Endothelial cell (in vitro differentiated cells): ENCODE results near the gene MRPS25. TPM values are rescaled to one million over a fixed set of nuclear protein-coding genes. Genes with fewer than 3 reads are reported as not detected.
A peak's percentile ranks its signal among the peaks of the same experiment; 100 is the strongest.

Experiments used
- DNase-seq: peaks from one replicate; pipeline ENCODE4 v3.0.0; 2021; ENCODE audit warnings: low spot score
- H3K27ac Mint-ChIP-seq: one replicate; pipeline ENCODE4 v1.8.0; 2021; ENCODE audit warnings: mixed read lengths, inconsistent platforms; ENCODE audit not compliant: unreplicated experiment
- H3K27me3 Mint-ChIP-seq: one replicate; pipeline ENCODE4 v1.8.0; 2021; ENCODE audit warnings: mild to moderate bottlenecking, moderate library complexity, mixed read lengths, inconsistent platforms; ENCODE audit not compliant: unreplicated experiment
- H3K36me3 Mint-ChIP-seq: one replicate; pipeline ENCODE4 v1.8.0; 2021; ENCODE audit warnings: mild to moderate bottlenecking, low read depth, mixed read lengths, inconsistent platforms; ENCODE audit not compliant: unreplicated experiment
- H3K4me1 Mint-ChIP-seq: one replicate; pipeline ENCODE4 v1.8.0; 2021; ENCODE audit warnings: mild to moderate bottlenecking, mixed read lengths, inconsistent platforms; ENCODE audit not compliant: unreplicated experiment
- H3K4me3 Mint-ChIP-seq: one replicate; pipeline ENCODE4 v1.8.0; 2021; ENCODE audit warnings: mild to moderate bottlenecking, mixed read lengths, inconsistent platforms; ENCODE audit not compliant: unreplicated experiment
- H3K9me3 Mint-ChIP-seq: one replicate; pipeline ENCODE4 v1.8.0; 2021; ENCODE audit warnings: mixed read lengths, inconsistent platforms; ENCODE audit not compliant: unreplicated experiment
- total RNA-seq: library from RNA; stranded (reverse); fragmentation: NEBNext Ultra II Directional; extraction: Animal tissue kit (Norgen Biotek cat#: 25700); gene quantifications from one replicate; pipeline ENCODE4 v1.2.1, GENCODE V29; 2021; ENCODE audit not compliant: unreplicated experiment
- TF ChIP-seq, protein P1 (sequence below): fragments of 200-600 bp; sonication (generic); IDR thresholded peaks from one replicate; pipeline ENCODE4 v1.5.0; 2021; ENCODE audit warnings: antibody characterized with exemption; ENCODE audit not compliant: unreplicated experiment

MRPS25 gene
- total RNA-seq, 1 donor from 2014 or later, result 36.4 TPM

GRCh38 chr3:15108869-15109268, 43.8 kb upstream of the MRPS25 start:
- H3K27ac Mint-ChIP-seq, result no peak overlapping the region
- no peaks in the 10 kb centered on the region for H3K36me3 Mint-ChIP-seq
- H3K4me1 Mint-ChIP-seq, result peaks cover 8% of the 10 kb centered on the region
- no peaks in the 10 kb centered on the region for H3K9me3 Mint-ChIP-seq
- TF ChIP-seq, protein P1, sequence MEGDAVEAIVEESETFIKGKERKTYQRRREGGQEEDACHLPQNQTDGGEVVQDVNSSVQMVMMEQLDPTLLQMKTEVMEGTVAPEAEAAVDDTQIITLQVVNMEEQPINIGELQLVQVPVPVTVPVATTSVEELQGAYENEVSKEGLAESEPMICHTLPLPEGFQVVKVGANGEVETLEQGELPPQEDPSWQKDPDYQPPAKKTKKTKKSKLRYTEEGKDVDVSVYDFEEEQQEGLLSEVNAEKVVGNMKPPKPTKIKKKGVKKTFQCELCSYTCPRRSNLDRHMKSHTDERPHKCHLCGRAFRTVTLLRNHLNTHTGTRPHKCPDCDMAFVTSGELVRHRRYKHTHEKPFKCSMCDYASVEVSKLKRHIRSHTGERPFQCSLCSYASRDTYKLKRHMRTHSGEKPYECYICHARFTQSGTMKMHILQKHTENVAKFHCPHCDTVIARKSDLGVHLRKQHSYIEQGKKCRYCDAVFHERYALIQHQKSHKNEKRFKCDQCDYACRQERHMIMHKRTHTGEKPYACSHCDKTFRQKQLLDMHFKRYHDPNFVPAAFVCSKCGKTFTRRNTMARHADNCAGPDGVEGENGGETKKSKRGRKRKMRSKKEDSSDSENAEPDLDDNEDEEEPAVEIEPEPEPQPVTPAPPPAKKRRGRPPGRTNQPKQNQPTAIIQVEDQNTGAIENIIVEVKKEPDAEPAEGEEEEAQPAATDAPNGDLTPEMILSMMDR, result no peak
- H3K27me3 Mint-ChIP-seq, result peaks cover 2% of the 10 kb centered on the region
- no peak for DNase-seq
- no peak overlapping the region for H3K4me3 Mint-ChIP-seq

- Mint-ChIP-seq H3K4me1 (peaks cover 8% of the 10 kb centered on the region), H3K27me3 (no peaks in the 10 kb centered on the region), H3K4me3 (no peak overlapping the region), H3K27ac (peak overlapping the region; percentile 76), H3K9me3 (no peaks in the 10 kb centered on the region), H3K36me3 (no peaks in the 10 kb centered on the region)
- DNase-seq, result peak; percentile 82
- TF ChIP-seq, protein P1, result peak; percentile 94
These were observed 43.0 kb upstream of the MRPS25 start for GRCh38 chr3:15108082-15108545.

DNA sequence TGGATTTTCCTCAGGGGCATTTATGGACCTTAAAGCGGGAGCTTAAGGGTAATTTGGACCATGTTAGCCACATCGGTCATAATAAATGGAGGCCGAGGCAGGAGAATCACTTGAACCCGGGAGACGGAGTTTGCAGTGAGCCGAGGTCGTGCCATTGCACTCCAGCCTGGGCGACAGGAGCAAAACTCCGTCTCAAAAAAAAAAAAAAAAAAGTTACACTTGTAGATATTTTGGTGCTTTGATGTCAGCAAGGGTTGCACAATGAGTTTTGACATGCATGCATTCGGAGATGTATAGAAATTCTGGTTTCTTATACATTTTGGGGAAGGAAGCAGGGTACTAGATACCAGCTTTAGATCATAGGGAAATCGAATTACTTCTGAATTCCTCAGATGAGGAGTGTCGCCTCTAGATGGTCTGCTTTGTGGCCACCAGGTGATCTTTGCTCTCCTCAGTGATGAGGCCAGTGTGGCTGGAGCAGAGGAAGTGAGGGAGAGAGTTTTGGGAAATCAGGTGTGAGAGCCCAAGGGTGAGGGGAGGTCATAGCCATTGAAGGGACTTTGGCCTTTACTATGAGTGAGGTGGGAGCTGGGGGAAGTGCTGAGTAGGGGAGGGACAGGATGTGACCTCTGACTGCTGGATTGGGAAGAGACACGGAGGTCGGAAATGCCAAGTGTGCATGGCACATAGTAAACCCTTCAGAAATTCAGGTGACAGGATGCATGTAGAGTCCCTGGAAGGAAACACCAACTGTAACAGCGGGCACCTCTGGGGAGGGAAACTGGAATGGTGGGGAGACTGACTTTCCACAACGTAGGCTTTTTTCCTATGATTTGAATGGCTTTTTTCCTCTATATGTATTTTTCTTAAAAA, 42.2 kb upstream of the MRPS25 start:
- Mint-ChIP-seq H3K4me1 (peaks cover 14% of the 10 kb centered on the region), H3K27ac (peak overlapping the region; percentile 64), H3K9me3 (no peaks in the 10 kb centered on the region), H3K4me3 (no peak overlapping the region), H3K36me3 (no peaks in the 10 kb centered on the region), H3K27me3 (no peaks in the 10 kb centered on the region)
- DNase-seq, result no peak
- TF ChIP-seq, protein P1, result no peak

GRCh38 chr3:15102836-15103235, 37.7 kb upstream of the MRPS25 start:
- DNase-seq, result no peak
- TF ChIP-seq, protein P1, result no peak
- H3K4me3 Mint-ChIP-seq, result no peak overlapping the region
- no peaks in the 10 kb centered on the region for H3K9me3 Mint-ChIP-seq
- no peak overlapping the region for H3K27ac Mint-ChIP-seq
- no peaks in the 10 kb centered on the region for H3K36me3 Mint-ChIP-seq
- no peaks in the 10 kb centered on the region for H3K27me3 Mint-ChIP-seq
- H3K4me1 Mint-ChIP-seq, result peaks cover 42% of the 10 kb centered on the region

- Mint-ChIP-seq H3K27ac (peak overlapping the region; percentile 68), H3K4me3 (peak overlapping the region; percentile 13), H3K4me1 (peaks cover 39% of the 10 kb centered on the region), H3K9me3 (no peaks in the 10 kb centered on the region), H3K27me3 (no peaks in the 10 kb centered on the region), H3K36me3 (no peaks in the 10 kb centered on the region)
- TF ChIP-seq, protein P1, result no peak
- DNase-seq, result no peak
These were observed 37.1 kb upstream of the MRPS25 start for GRCh38 chr3:15102256-15102655.
